HEK293 (cell line): ENCODE measurements around the gene CCDC92.
A peak's percentile ranks its signal among the peaks of the same experiment; 100 is the strongest.

ENCODE experiments used
- AEBP2 ChIP-seq: fragments of 450-650 bp; formaldehyde crosslinking; IDR thresholded peaks from 2 replicates; pipeline ENCODE4 v1.5.1; 2016; ENCODE audit warnings: missing biosample characterization, missing genetic modification characterization, borderline replicate concordance
- ATF2 ChIP-seq: fragments of 450-650 bp; formaldehyde crosslinking; IDR thresholded peaks from 2 replicates; pipeline ENCODE4 v1.5.1; 2016; ENCODE audit warnings: missing biosample characterization, missing genetic modification characterization, low read depth
- FEZF1 ChIP-seq: fragments of 450-650 bp; formaldehyde crosslinking; IDR thresholded peaks from 2 replicates; pipeline ENCODE4 v1.5.1; 2016; ENCODE audit warnings: missing biosample characterization, missing genetic modification characterization
- GLIS1 ChIP-seq: fragments of 450-650 bp; formaldehyde crosslinking; IDR thresholded peaks from 2 replicates; pipeline ENCODE4 v1.5.1; 2016; ENCODE audit warnings: missing biosample characterization, missing genetic modification characterization
- KLF17 ChIP-seq: fragments of 450-650 bp; formaldehyde crosslinking; IDR thresholded peaks from 2 replicates; pipeline ENCODE4 v1.5.1; 2016; ENCODE audit warnings: missing biosample characterization, missing genetic modification characterization
- OVOL3 ChIP-seq: fragments of 450-650 bp; formaldehyde crosslinking; IDR thresholded peaks from 2 replicates; pipeline ENCODE4 v1.5.1; 2016; ENCODE audit warnings: missing biosample characterization, missing genetic modification characterization
- PRDM1 ChIP-seq: fragments of 450-650 bp; formaldehyde crosslinking; IDR thresholded peaks from 2 replicates; pipeline ENCODE4; 2016; ENCODE audit warnings: missing biosample characterization, missing genetic modification characterization
- PRDM4 ChIP-seq: fragments of 450-650 bp; formaldehyde crosslinking; IDR thresholded peaks from 2 replicates; pipeline ENCODE4 v1.5.1; 2017; ENCODE audit warnings: missing biosample characterization, missing genetic modification characterization
- YY1 ChIP-seq: fragments of 450-650 bp; formaldehyde crosslinking; IDR thresholded peaks from 2 replicates; pipeline ENCODE4 v1.5.1; 2018; ENCODE audit warnings: missing biosample characterization, missing genetic modification characterization
- ZBTB10 ChIP-seq: fragments of 450-650 bp; formaldehyde crosslinking; IDR thresholded peaks from 2 replicates; pipeline ENCODE4 v1.5.1; 2016; ENCODE audit warnings: missing biosample characterization, missing genetic modification characterization
- ZFP3 ChIP-seq: fragments of 450-650 bp; formaldehyde crosslinking; IDR thresholded peaks from 2 replicates; pipeline ENCODE4 v1.5.1; 2016; ENCODE audit warnings: low read depth, missing biosample characterization, missing genetic modification characterization
- ZIC2 ChIP-seq: fragments of 450-650 bp; formaldehyde crosslinking; IDR thresholded peaks from 2 replicates; pipeline ENCODE4 v1.5.1; 2016; ENCODE audit warnings: missing biosample characterization, missing genetic modification characterization
- ZNF112 ChIP-seq: fragments of 450-650 bp; formaldehyde crosslinking; IDR thresholded peaks from 2 replicates; pipeline ENCODE4 v1.5.0; 2017; ENCODE audit warnings: missing biosample characterization, missing genetic modification characterization
- ZNF114 ChIP-seq: fragments of 450-650 bp; formaldehyde crosslinking; IDR thresholded peaks from 2 replicates; pipeline ENCODE4 v1.5.0; 2017; ENCODE audit warnings: missing biosample characterization, missing genetic modification characterization
- ZNF138 ChIP-seq: fragments of 450-650 bp; formaldehyde crosslinking; IDR thresholded peaks from 2 replicates; pipeline ENCODE4 v1.5.1; 2016; ENCODE audit warnings: missing biosample characterization, missing genetic modification characterization, borderline replicate concordance
- ZNF146 ChIP-seq: fragments of 450-650 bp; formaldehyde crosslinking; IDR thresholded peaks from 2 replicates; pipeline ENCODE4 v1.5.1; 2016; ENCODE audit warnings: missing biosample characterization, missing genetic modification characterization
- ZNF16 ChIP-seq: fragments of 450-650 bp; formaldehyde crosslinking; IDR thresholded peaks from 2 replicates; pipeline ENCODE4 v1.5.1; 2016; ENCODE audit warnings: low read depth, missing biosample characterization, missing genetic modification characterization
- ZNF2 ChIP-seq: fragments of 450-650 bp; formaldehyde crosslinking; IDR thresholded peaks from 2 replicates; pipeline ENCODE4 v1.5.1; 2016; ENCODE audit warnings: missing biosample characterization, missing genetic modification characterization
- ZNF221 ChIP-seq: fragments of 450-650 bp; formaldehyde crosslinking; IDR thresholded peaks from 2 replicates; pipeline ENCODE4 v1.5.1; 2017; ENCODE audit warnings: missing biosample characterization, missing genetic modification characterization, borderline replicate concordance
- ZNF248 ChIP-seq: fragments of 450-650 bp; formaldehyde crosslinking; IDR thresholded peaks from 2 replicates; pipeline ENCODE4 v1.5.1; 2017; ENCODE audit warnings: missing biosample characterization, missing genetic modification characterization
- ZNF366 ChIP-seq: fragments of 450-650 bp; formaldehyde crosslinking; conservative IDR thresholded peaks from 2 replicates; pipeline ENCODE4 v1.5.1; 2016; ENCODE audit warnings: missing biosample characterization, missing genetic modification characterization
- ZNF423 ChIP-seq: fragments of 450-650 bp; formaldehyde crosslinking; IDR thresholded peaks from 2 replicates; pipeline ENCODE4 v1.5.1; 2016; ENCODE audit warnings: missing biosample characterization, missing genetic modification characterization
- ZNF426 ChIP-seq: fragments of 450-650 bp; formaldehyde crosslinking; IDR thresholded peaks from 2 replicates; pipeline ENCODE4 v1.5.1; 2017; ENCODE audit warnings: missing biosample characterization, missing genetic modification characterization, mild to moderate bottlenecking, inconsistent platforms, moderate library complexity
- ZNF449 ChIP-seq: fragments of 450-650 bp; formaldehyde crosslinking; IDR thresholded peaks from 2 replicates; pipeline ENCODE4 v1.5.1; 2017; ENCODE audit warnings: missing biosample characterization, mild to moderate bottlenecking, missing genetic modification characterization, moderate library complexity
- ZNF48 ChIP-seq: fragments of 450-650 bp; formaldehyde crosslinking; IDR thresholded peaks from 2 replicates; pipeline ENCODE4 v1.5.1; 2016; ENCODE audit warnings: missing biosample characterization, missing genetic modification characterization
- ZNF549 ChIP-seq: fragments of 450-650 bp; IDR thresholded peaks from 2 replicates; pipeline ENCODE4 v1.5.1; 2018; ENCODE audit warnings: missing biosample characterization, missing genetic modification characterization, mild to moderate bottlenecking, inconsistent platforms, moderate library complexity
- ZNF555 ChIP-seq: fragments of 450-650 bp; formaldehyde crosslinking; conservative IDR thresholded peaks from 2 replicates; pipeline ENCODE4 v1.5.1; 2017; ENCODE audit warnings: missing biosample characterization, mild to moderate bottlenecking, missing genetic modification characterization, inconsistent platforms
- ZNF585B ChIP-seq: fragments of 450-650 bp; formaldehyde crosslinking; IDR thresholded peaks from 2 replicates; pipeline ENCODE4 v1.5.1; 2016; ENCODE audit warnings: missing biosample characterization, missing genetic modification characterization
- ZNF639 ChIP-seq: fragments of 450-650 bp; formaldehyde crosslinking; IDR thresholded peaks from 2 replicates; pipeline ENCODE4 v1.5.1; 2016; ENCODE audit warnings: missing biosample characterization, missing genetic modification characterization
- ZNF677 ChIP-seq: fragments of 450-650 bp; IDR thresholded peaks from 2 replicates; pipeline ENCODE4 v1.5.0; 2018; ENCODE audit warnings: missing biosample characterization, mild to moderate bottlenecking, missing genetic modification characterization, moderate library complexity

CCDC92 gene

GRCh38 chr12:123910761-123911193, 61.9 kb downstream of the CCDC92 start (continued):
- 0 out of 2 replicates have a peak, but pooled peaks have one; percentile 47 for TF ChIP-seq PRDM4 (tag by site-specific recombination)
- no peak for TF ChIP-seq ZNF2 (tag by site-specific recombination)
- no peak for TF ChIP-seq ATF2 (tag by site-specific recombination)
- no peak for TF ChIP-seq ZNF677
- no peak for TF ChIP-seq ZIC2 (tag by site-specific recombination)
- no peak for TF ChIP-seq ZNF449 (tag by site-specific recombination)
- no peak for TF ChIP-seq ZNF549 (tag by site-specific recombination)
- no peak for TF ChIP-seq KLF17 (tag by site-specific recombination)
- no peak for TF ChIP-seq ZNF555
- no peak for TF ChIP-seq ZFP3 (tag by site-specific recombination)
- TF ChIP-seq ZNF221: no peak
- no peak for TF ChIP-seq ZNF366 (tag by site-specific recombination)
- no peak for TF ChIP-seq OVOL3 (tag by site-specific recombination)
- TF ChIP-seq YY1 (tag by site-specific recombination): no peak
- TF ChIP-seq ZNF423 (tag by site-specific recombination): no peak
- TF ChIP-seq ZNF112 (tag by site-specific recombination): no peak
- no peak for TF ChIP-seq ZNF16 (tag by site-specific recombination)
- peak; percentile 16; the same call in 1 of the 2 replicates for TF ChIP-seq GLIS1 (tag by site-specific recombination)
- TF ChIP-seq AEBP2: no peak
- TF ChIP-seq ZNF426 (tag by site-specific recombination): no peak
- TF ChIP-seq ZNF48 (tag by site-specific recombination): no peak
- TF ChIP-seq ZNF639 (tag by site-specific recombination): no peak
- peak; percentile 37; the same call in 1 of the 2 replicates for TF ChIP-seq PRDM1 (tag by site-specific recombination)
- no peak for TF ChIP-seq ZNF248
- TF ChIP-seq ZNF114 (tag by site-specific recombination): no peak
- TF ChIP-seq ZNF138 (tag by site-specific recombination): no peak
- no peak for TF ChIP-seq FEZF1 (tag by site-specific recombination)
- no peak for TF ChIP-seq ZBTB10 (tag by site-specific recombination)
- no peak for TF ChIP-seq ZNF146 (tag by site-specific recombination)
- no peak for TF ChIP-seq ZNF585B (tag by site-specific recombination)
